KMS-11 (cell line): ENCODE measurements around the gene APOA5.

ENCODE experiments used
- H2AFZ ChIP-seq: fragments of 200-600 bp; sonication (generic); 2 replicates; pipeline ENCODE4 v1.6.1; 2016; ENCODE audit warnings: antibody characterized with exemption, mixed run types, low read depth
- H3K27ac ChIP-seq: fragments of 200-600 bp; sonication (generic); 2 replicates; pipeline ENCODE4 v1.6.1; 2016; ENCODE audit warnings: mild to moderate bottlenecking, mixed run types
- H3K27me3 ChIP-seq: fragments of 200-600 bp; sonication (generic); 2 replicates; pipeline ENCODE4 v1.6.1; 2017; ENCODE audit warnings: mild to moderate bottlenecking, low read depth, mixed run types, moderate library complexity; ENCODE audit not compliant: insufficient read depth
- H3K36me3 ChIP-seq: fragments of 200-600 bp; sonication (generic); 2 replicates; pipeline ENCODE4 v1.6.1; 2017; ENCODE audit warnings: mild to moderate bottlenecking, mixed run types; ENCODE audit not compliant: insufficient read depth
- H3K4me1 ChIP-seq: fragments of 200-600 bp; sonication (generic); 2 replicates; pipeline ENCODE4 v1.6.1; 2016; ENCODE audit warnings: mild to moderate bottlenecking, low read depth, mixed run types; ENCODE audit not compliant: poor library complexity, severe bottlenecking
- H3K4me2 ChIP-seq: fragments of 200-600 bp; sonication (generic); 2 replicates; pipeline ENCODE4 v1.7.0; 2016; ENCODE audit warnings: mild to moderate bottlenecking, mixed run types
- H3K4me3 ChIP-seq: fragments of 200-600 bp; sonication (generic); IDR thresholded peaks from 2 replicates; pipeline ENCODE4 v1.6.1; 2017; ENCODE audit warnings: low read depth, low read length, mixed read lengths; ENCODE audit not compliant: insufficient read depth
- H3K79me2 ChIP-seq: fragments of 200-600 bp; sonication (generic); 2 replicates; pipeline ENCODE4 v1.6.1; 2016; ENCODE audit warnings: low read depth, mixed run types; ENCODE audit not compliant: insufficient read depth
- H3K9ac ChIP-seq: fragments of 200-600 bp; sonication (generic); 2 replicates; pipeline ENCODE4 v1.6.1; 2016; ENCODE audit warnings: mild to moderate bottlenecking, mixed run types
- H4K20me1 ChIP-seq: fragments of 200-600 bp; sonication (generic); 2 replicates; pipeline ENCODE4 v1.6.1; 2016; ENCODE audit warnings: mild to moderate bottlenecking, mixed run types; ENCODE audit not compliant: insufficient read depth
- TF ChIP-seq, protein P1 (sequence below): fragments of 200-600 bp; sonication (generic); conservative IDR thresholded peaks from 2 replicates; pipeline ENCODE4 v1.6.1; 2017; ENCODE audit warnings: low read depth, mild to moderate bottlenecking, antibody characterized with exemption, low read length, moderate library complexity, mixed read lengths

The APOA5 gene, protein sequence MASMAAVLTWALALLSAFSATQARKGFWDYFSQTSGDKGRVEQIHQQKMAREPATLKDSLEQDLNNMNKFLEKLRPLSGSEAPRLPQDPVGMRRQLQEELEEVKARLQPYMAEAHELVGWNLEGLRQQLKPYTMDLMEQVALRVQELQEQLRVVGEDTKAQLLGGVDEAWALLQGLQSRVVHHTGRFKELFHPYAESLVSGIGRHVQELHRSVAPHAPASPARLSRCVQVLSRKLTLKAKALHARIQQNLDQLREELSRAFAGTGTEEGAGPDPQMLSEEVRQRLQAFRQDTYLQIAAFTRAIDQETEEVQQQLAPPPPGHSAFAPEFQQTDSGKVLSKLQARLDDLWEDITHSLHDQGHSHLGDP

GRCh38 chr11:116791813-116792143 lies at the start of gene APOA5:
Gene APOA5, minus strand, starts transcription at chr11:116791879. Its CDS starts 19 bp downstream, at chr11:116791860.
- peak within 1 kb of the TSS; percentile 26; the same call in 1 of the 2 replicates for H2AFZ ChIP-seq
- H3K27ac ChIP-seq, result no peak within 1 kb of the TSS
- H3K4me1 ChIP-seq, result peaks cover 7% of the 10 kb centered on the region
- no peaks in the 10 kb centered on the region for H3K36me3 ChIP-seq
- 0 out of 2 replicates have a peak within 1 kb of the TSS, but pooled peaks have one; percentile 13 for H3K4me2 ChIP-seq
- no peak within 1 kb of the TSS for H3K9ac ChIP-seq
- H3K4me3 ChIP-seq, result no peak within 1 kb of the TSS
- H4K20me1 ChIP-seq, result no peaks in the 10 kb centered on the region
- peaks cover 7% of the 10 kb centered on the region for H3K79me2 ChIP-seq
- H3K27me3 ChIP-seq, result no peaks in the 10 kb centered on the region
- TF ChIP-seq, protein P1, sequence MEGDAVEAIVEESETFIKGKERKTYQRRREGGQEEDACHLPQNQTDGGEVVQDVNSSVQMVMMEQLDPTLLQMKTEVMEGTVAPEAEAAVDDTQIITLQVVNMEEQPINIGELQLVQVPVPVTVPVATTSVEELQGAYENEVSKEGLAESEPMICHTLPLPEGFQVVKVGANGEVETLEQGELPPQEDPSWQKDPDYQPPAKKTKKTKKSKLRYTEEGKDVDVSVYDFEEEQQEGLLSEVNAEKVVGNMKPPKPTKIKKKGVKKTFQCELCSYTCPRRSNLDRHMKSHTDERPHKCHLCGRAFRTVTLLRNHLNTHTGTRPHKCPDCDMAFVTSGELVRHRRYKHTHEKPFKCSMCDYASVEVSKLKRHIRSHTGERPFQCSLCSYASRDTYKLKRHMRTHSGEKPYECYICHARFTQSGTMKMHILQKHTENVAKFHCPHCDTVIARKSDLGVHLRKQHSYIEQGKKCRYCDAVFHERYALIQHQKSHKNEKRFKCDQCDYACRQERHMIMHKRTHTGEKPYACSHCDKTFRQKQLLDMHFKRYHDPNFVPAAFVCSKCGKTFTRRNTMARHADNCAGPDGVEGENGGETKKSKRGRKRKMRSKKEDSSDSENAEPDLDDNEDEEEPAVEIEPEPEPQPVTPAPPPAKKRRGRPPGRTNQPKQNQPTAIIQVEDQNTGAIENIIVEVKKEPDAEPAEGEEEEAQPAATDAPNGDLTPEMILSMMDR, result no peak

GRCh38 chr11:116840746-116841296 lies 49.1 kb upstream of the APOA5 start:
- Histone ChIP-seq H4K20me1 (no peaks in the 10 kb centered on the region), H3K27ac (peak overlapping the region; percentile 48; the same call in 1 of the 2 replicates), H3K4me2 (peak overlapping the region; percentile 48; the same call in 1 of the 2 replicates), H3K9ac (no peak overlapping the region), H3K4me3 (no peak overlapping the region), H3K4me1 (peaks cover 32% of the 10 kb centered on the region), H3K36me3 (no peaks in the 10 kb centered on the region), H2AFZ (no peak overlapping the region), H3K27me3 (no peaks in the 10 kb centered on the region), H3K79me2 (no peaks in the 10 kb centered on the region)
- TF ChIP-seq, protein P1, result no peak

GRCh38 chr11:116840224-116840745 lies 48.6 kb upstream of the APOA5 start:
- TF ChIP-seq, protein P1, result 0 out of 2 replicates have a peak, but pooled peaks have one; percentile 16
- no peaks in the 10 kb centered on the region for H3K27me3 ChIP-seq
- H3K36me3 ChIP-seq, result no peaks in the 10 kb centered on the region
- no peaks in the 10 kb centered on the region for H3K79me2 ChIP-seq
- peak overlapping the region; percentile 48; the same call in 1 of the 2 replicates for H3K27ac ChIP-seq
- no peak overlapping the region for H3K4me3 ChIP-seq
- no peaks in the 10 kb centered on the region for H4K20me1 ChIP-seq
- H2AFZ ChIP-seq, result no peak overlapping the region
- H3K9ac ChIP-seq, result no peak overlapping the region
- peak overlapping the region; percentile 48; the same call in 1 of the 2 replicates for H3K4me2 ChIP-seq
- H3K4me1 ChIP-seq, result peaks cover 32% of the 10 kb centered on the region

DNA sequence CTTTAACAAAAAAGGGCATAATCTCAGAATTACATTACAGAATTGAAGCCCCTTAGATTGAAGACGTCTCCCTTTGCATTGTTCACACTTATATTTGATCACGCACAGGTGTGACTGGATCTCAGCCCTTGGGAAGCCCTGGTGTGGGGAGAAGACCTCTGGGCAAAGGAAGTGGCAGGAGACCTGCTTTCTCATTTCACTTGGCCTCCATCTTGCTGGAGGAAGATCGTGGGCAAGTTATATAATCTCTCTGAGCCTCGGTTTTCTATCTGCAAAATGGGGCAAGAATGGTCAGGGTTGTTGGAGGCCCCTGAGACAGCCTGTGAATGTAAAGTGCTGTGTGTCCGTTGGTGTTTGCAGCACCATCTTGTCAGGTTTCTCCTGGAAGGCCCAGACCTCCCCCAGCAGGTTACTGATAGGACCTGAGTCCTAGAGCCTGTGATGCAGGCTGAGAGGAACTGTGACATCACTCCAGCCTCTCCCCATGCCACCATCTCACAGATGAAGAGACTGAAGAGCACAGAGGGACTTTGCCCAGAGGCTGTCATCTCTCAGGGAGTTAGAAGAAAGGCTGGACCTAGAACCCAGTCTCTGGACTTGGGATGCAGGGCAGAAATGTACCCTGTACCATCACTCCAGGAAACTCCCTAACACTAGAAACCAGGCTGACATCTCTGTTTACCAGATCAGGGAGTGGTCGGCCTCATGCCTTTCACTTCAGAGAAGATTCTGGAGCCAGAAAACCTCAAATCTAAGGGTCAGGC lies 46.8 kb upstream of the APOA5 start:
- no peaks in the 10 kb centered on the region for H3K36me3 ChIP-seq
- H3K79me2 ChIP-seq, result no peaks in the 10 kb centered on the region
- TF ChIP-seq, protein P1, result no peak
- H4K20me1 ChIP-seq, result no peaks in the 10 kb centered on the region
- no peaks in the 10 kb centered on the region for H3K27me3 ChIP-seq
- no peak overlapping the region for H3K9ac ChIP-seq
- H3K4me3 ChIP-seq, result no peak overlapping the region
- H3K4me1 ChIP-seq, result peaks cover 32% of the 10 kb centered on the region
- no peak overlapping the region for H2AFZ ChIP-seq
- peak overlapping the region; percentile 48; the same call in 1 of the 2 replicates for H3K4me2 ChIP-seq
- H3K27ac ChIP-seq, result no peak overlapping the region
